Caco-2 (cell line): ENCODE data around the gene MYO16. TPM values are rescaled to one million over a fixed set of nuclear protein-coding genes. Genes with fewer than 3 reads are reported as not detected.
"Not testable (repeated sequence)": the region's sequence is repeated elsewhere in the genome, so short reads cannot be mapped to it uniquely, and the experiment has no call there.

Experiments used
- BruUV-seq: library from RNA; stranded (reverse); fragments of 400-500 nt; replicated peaks from 2 replicates; lab custom pipeline; 2021; lab: Mats Ljungman, UMichigan
- CTCF ChIA-PET: fragments of 300-600 bp; sonication (Branson Sonifier 250); formaldehyde crosslinking; loops from one replicate; lab custom pipeline; 2022; ENCODE audit warnings: antibody characterized with exemption; lab: Charles Lee
- POLR2A ChIA-PET: fragments of 300-600 bp; sonication (Branson Sonifier 250); formaldehyde crosslinking; loops from one replicate; lab custom pipeline; 2022; ENCODE audit warnings: antibody characterized with exemption; lab: Charles Lee
- DNase-seq, 2 experiments: peaks; one replicate each; pipeline versions ENCODE4 v3.0.0 to v3.0.0-alpha.2; 2020 to 2022
- H3K27me3 ChIP-seq: replicated peaks from 2 replicates; pipeline ENCODE4 v1.6.0; 2011; ENCODE audit warnings: low read length; ENCODE audit not compliant: control insufficient read depth, insufficient read depth
- H3K36me3 ChIP-seq: 2 replicates; pipeline ENCODE4 v1.5.1; 2011; ENCODE audit warnings: low read length; ENCODE audit not compliant: control insufficient read depth, insufficient read depth
- H3K4me1 ChIP-seq: fragments of 250-450 bp; sonication (Bioruptor Pico); 2 replicates; pipeline ENCODE4 v1.5.1; 2020; ENCODE audit warnings: mild to moderate bottlenecking
- H3K4me3 ChIP-seq: 2 replicates; pipeline ENCODE4 v1.5.1; 2011; ENCODE audit warnings: low read depth, mild to moderate bottlenecking, control low read depth, low read length
- H3K9me3 ChIP-seq: fragments of 250-450 bp; sonication (Bioruptor Pico); 2 replicates; pipeline ENCODE4 v1.5.1; 2020; ENCODE audit warnings: mild to moderate bottlenecking, moderate library complexity
- H3K27ac Mint-ChIP-seq: one replicate; pipeline ENCODE4 v1.8.0; 2022; ENCODE audit warnings: mixed read lengths; ENCODE audit not compliant: unreplicated experiment
- H3K27me3 Mint-ChIP-seq: one replicate; pipeline ENCODE4 v1.8.0; 2022; ENCODE audit warnings: mixed read lengths; ENCODE audit not compliant: insufficient read depth, unreplicated experiment
- H3K36me3 Mint-ChIP-seq: one replicate; pipeline ENCODE4 v1.8.0; 2022; ENCODE audit warnings: mild to moderate bottlenecking, mixed read lengths; ENCODE audit not compliant: insufficient read depth, unreplicated experiment
- H3K4me1 Mint-ChIP-seq: one replicate; pipeline ENCODE4 v1.8.0; 2022; ENCODE audit warnings: low read depth, mixed read lengths; ENCODE audit not compliant: unreplicated experiment
- H3K4me3 Mint-ChIP-seq: one replicate; pipeline ENCODE4 v1.8.0; 2022; ENCODE audit warnings: mild to moderate bottlenecking, moderate library complexity, mixed read lengths; ENCODE audit not compliant: unreplicated experiment
- H3K9me3 Mint-ChIP-seq: one replicate; pipeline ENCODE4 v1.8.0; 2022; ENCODE audit warnings: mixed read lengths; ENCODE audit not compliant: unreplicated experiment
- intact Hi-C: fragments of 100-400 bp; cut with micrococcal nuclease; formaldehyde crosslinking; loops from one replicate; pipeline ENCODE4 v1.10.0; 2022; ENCODE audit not compliant: unreplicated experiment
- total RNA-seq: library from RNA; stranded (reverse); gene quantifications from 2 replicates; pipeline ENCODE4 v1.2.3, GENCODE V29; 2022
- TF ChIP-seq, protein P1 (sequence below), 2 experiments: fragments of 200-600 bp in 1 of 2; IDR thresholded peaks; 1 replicate in 1 of 2; 2 replicates in 1 of 2; pipeline versions ENCODE4 v1.5.1 to v1.8.0; 2011 to 2022; ENCODE audit warnings: antibody characterized with exemption in 1 of 2, control low read depth in 1 of 2, inconsistent platforms in 1 of 2, low read depth in 1 of 2, low read length in 1 of 2, mild to moderate bottlenecking in 1 of 2, moderate library complexity in 1 of 2; ENCODE audit not compliant: insufficient read depth in 1 of 2, severe bottlenecking in 1 of 2, unreplicated experiment in 1 of 2

MYO16 gene
- total RNA-seq, 1 experiment from 2014 or later = not detected

DNA sequence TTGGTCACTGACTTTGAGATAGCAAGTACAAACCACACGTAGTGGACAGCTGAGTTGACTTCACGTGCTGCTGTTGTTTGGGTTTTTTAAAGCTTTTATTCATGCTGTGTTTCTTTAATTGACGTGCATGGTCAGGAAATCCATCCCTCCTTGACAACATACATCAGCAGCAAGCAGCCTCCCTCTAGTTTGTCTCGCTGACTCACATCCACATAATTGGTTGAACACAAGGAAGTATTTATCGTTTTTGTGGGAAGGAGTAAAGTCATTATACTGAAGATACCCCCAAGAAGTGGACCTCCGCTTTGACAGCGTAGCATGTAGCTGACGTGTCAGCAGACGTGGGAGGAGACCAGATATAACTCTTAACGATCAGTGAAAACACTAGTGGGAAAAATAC is 355.8 kb downstream of the MYO16 start:
- no TSS peak for BruUV-seq
- no peak overlapping the region for H3K27ac Mint-ChIP-seq
- H3K4me1 Mint-ChIP-seq = no peaks in the 10 kb centered on the region
- H3K36me3 Mint-ChIP-seq = no peaks in the 10 kb centered on the region
- H3K9me3 ChIP-seq = no peaks in the 10 kb centered on the region
- H3K4me3 Mint-ChIP-seq = no peak overlapping the region
- H3K4me3 ChIP-seq = no peak overlapping the region
- H3K27me3 Mint-ChIP-seq = peaks cover 8% of the 10 kb centered on the region
- H3K9me3 Mint-ChIP-seq = peaks cover 10% of the 10 kb centered on the region
- POLR2A ChIA-PET = no interaction called here
- H3K27me3 ChIP-seq = no peaks in the 10 kb centered on the region; the same call in 1 of the 2 replicates
- TF ChIP-seq, protein P1, sequence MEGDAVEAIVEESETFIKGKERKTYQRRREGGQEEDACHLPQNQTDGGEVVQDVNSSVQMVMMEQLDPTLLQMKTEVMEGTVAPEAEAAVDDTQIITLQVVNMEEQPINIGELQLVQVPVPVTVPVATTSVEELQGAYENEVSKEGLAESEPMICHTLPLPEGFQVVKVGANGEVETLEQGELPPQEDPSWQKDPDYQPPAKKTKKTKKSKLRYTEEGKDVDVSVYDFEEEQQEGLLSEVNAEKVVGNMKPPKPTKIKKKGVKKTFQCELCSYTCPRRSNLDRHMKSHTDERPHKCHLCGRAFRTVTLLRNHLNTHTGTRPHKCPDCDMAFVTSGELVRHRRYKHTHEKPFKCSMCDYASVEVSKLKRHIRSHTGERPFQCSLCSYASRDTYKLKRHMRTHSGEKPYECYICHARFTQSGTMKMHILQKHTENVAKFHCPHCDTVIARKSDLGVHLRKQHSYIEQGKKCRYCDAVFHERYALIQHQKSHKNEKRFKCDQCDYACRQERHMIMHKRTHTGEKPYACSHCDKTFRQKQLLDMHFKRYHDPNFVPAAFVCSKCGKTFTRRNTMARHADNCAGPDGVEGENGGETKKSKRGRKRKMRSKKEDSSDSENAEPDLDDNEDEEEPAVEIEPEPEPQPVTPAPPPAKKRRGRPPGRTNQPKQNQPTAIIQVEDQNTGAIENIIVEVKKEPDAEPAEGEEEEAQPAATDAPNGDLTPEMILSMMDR (IDR thresholded peaks at IDR 0.05; ENCODE audit: insufficient read depth in 1 of 2, low read depth in 1 of 2, low read length in 1 of 2, severe bottlenecking in 1 of 2, unreplicated experiment in 1 of 2) = no peak
- CTCF ChIA-PET = no interaction called here
- H3K36me3 ChIP-seq = no peaks in the 10 kb centered on the region
- intact Hi-C loops = no loop called here
- no peaks in the 10 kb centered on the region for H3K4me1 ChIP-seq
- DNase-seq = no peak

DNA sequence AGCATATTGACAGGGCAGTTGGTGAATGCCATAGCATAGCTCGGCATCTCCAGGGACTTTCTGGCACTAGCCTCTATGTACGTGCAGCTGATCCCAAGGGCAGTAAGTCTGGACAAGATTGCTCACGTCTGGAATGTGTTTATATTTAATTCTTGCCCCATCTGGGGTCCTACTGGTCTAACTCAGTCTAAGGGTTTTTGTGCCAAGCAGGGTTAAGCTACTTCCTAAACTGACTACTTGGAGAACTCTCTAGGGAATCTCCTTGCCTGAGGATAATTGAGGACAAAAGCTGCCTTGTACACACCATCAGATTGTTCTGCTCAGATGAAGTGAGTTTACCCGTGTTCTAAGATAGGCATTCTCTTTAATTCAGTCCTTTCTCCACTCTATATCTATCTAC is 358.1 kb downstream of the MYO16 start:
- peaks cover 1% of the 10 kb centered on the region for H3K27me3 ChIP-seq
- no peak for DNase-seq
- TF ChIP-seq, protein P1 (IDR thresholded peaks at IDR 0.05; ENCODE audit: insufficient read depth in 1 of 2, low read depth in 1 of 2, low read length in 1 of 2, severe bottlenecking in 1 of 2, unreplicated experiment in 1 of 2) = no peak
- Mint-ChIP-seq H3K9me3 (peaks cover 10% of the 10 kb centered on the region), H3K4me1 (no peaks in the 10 kb centered on the region), H3K4me3 (no peak overlapping the region), H3K27ac (no peak overlapping the region), H3K36me3 (no peaks in the 10 kb centered on the region), H3K27me3 (peaks cover 8% of the 10 kb centered on the region)
- no peaks in the 10 kb centered on the region for H3K4me1 ChIP-seq
- intact Hi-C loops = no loop called here
- POLR2A ChIA-PET = no interaction called here
- H3K9me3 ChIP-seq = no peaks in the 10 kb centered on the region
- no peak overlapping the region for H3K4me3 ChIP-seq
- no peaks in the 10 kb centered on the region for H3K36me3 ChIP-seq
- BruUV-seq = no TSS peak
- CTCF ChIA-PET = no interaction called here

DNA sequence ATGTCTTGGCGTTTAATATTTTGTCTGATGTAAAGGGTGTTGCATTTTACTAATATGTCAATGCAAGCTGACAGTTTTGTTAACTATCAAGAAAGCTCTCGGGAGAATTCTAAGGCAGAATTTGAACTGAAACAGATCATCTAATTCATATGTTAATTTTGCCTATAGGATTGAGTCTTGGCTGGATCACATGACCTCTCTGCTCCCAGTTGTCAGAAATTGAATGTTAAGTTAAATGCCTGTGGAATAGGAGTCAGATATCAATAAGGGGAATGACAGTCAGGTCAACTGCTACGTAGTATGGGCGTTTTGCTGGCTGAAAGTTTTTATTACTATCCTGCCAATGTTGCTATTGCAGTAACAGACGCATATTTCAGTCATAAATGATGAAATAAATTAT is 358.5 kb downstream of the MYO16 start:
- Mint-ChIP-seq H3K27ac (no peak overlapping the region), H3K36me3 (no peaks in the 10 kb centered on the region), H3K9me3 (peaks cover 10% of the 10 kb centered on the region), H3K27me3 (peaks cover 9% of the 10 kb centered on the region), H3K4me1 (no peaks in the 10 kb centered on the region), H3K4me3 (no peak overlapping the region)
- Histone ChIP-seq H3K27me3 (peaks cover 1% of the 10 kb centered on the region), H3K9me3 (no peaks in the 10 kb centered on the region), H3K4me1 (no peaks in the 10 kb centered on the region), H3K36me3 (no peaks in the 10 kb centered on the region), H3K4me3 (no peak overlapping the region)
- TF ChIP-seq, protein P1 (IDR thresholded peaks at IDR 0.05; ENCODE audit: insufficient read depth in 1 of 2, low read depth in 1 of 2, low read length in 1 of 2, severe bottlenecking in 1 of 2, unreplicated experiment in 1 of 2) = no peak
- ChIA-PET CTCF (no interaction called here), POLR2A (no interaction called here)
- DNase-seq = no peak
- intact Hi-C loops = no loop called here
- no TSS peak for BruUV-seq

DNA sequence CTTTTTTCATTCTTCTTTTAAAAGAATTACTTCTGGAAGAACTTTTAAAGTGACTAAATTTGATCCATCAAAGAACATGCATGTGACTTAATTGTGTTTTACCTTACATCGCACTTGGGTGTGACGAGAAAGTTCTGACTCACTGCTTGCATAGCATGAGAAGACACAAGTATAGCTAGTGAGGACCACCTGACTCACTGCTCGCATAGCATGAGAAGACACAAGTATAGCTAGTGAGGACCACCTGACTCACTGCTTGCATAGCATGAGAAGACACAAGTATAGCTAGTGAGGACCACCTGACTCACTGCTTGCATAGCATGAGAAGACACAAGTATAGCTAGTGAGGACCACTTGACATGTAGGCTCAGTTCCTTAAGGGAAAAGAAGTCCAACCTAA is 362.0 kb downstream of the MYO16 start:
- H3K4me1 ChIP-seq, BruUV-seq, H3K4me3 ChIP-seq, H3K36me3 Mint-ChIP-seq, H3K4me1 Mint-ChIP-seq, H3K36me3 ChIP-seq, H3K9me3 ChIP-seq, intact Hi-C loops, DNase-seq, POLR2A ChIA-PET, H3K27me3 ChIP-seq, CTCF ChIA-PET, H3K4me3 Mint-ChIP-seq, H3K9me3 Mint-ChIP-seq, H3K27ac Mint-ChIP-seq, H3K27me3 Mint-ChIP-seq: not testable (repeated sequence)
